Liver (tissue), 3 donors: Measurements from ENCODE around the gene PHF12.

Source experiments
- CTCF ChIP-seq: fragments of 150-350 bp; IDR thresholded peaks from 2 replicates; pipeline ENCODE4 v1.5.1; 2017; ENCODE audit warnings: improper control_type of control experiment, low read depth, low read length; ENCODE audit not compliant: missing input control
- JUND ChIP-seq, 2 donors: IDR thresholded peaks; 2 replicates each; pipeline ENCODE4 v1.6.1; 2016; ENCODE audit warnings: antibody characterized with exemption in 2 of 2
- MAX ChIP-seq: IDR thresholded peaks from 2 replicates; pipeline ENCODE4 v1.6.1; 2016; ENCODE audit warnings: antibody characterized with exemption
- RXRA ChIP-seq, 2 donors: IDR thresholded peaks; 2 replicates each; pipeline ENCODE4 v1.6.1; 2017 to 2018; ENCODE audit warnings: antibody characterized with exemption in 2 of 2, mild to moderate bottlenecking in 1 of 2
- YY1 ChIP-seq: IDR thresholded peaks from 2 replicates; pipeline ENCODE4 v1.6.1; 2016; ENCODE audit warnings: antibody characterized with exemption, mild to moderate bottlenecking
- donor health status: healthy.
- donor health status: healthy.

GRCh38 chr17:28920201-28920600 lies 31.1 kb downstream of the PHF12 start:
- no peak for TF ChIP-seq MAX
- no peak for TF ChIP-seq JUND (IDR thresholded peaks at IDR 0.05)
- no peak for TF ChIP-seq CTCF
- no peak for TF ChIP-seq RXRA (IDR thresholded peaks at IDR 0.05)
- TF ChIP-seq YY1, result no peak
